ENCODE measurements around the gene ZFAND3. TPM values are rescaled to one million over a fixed set of nuclear protein-coding genes. Genes with fewer than 3 reads are reported as not detected.
"Not testable (repeated sequence)": the region's sequence is repeated elsewhere in the genome, so short reads cannot be mapped to it uniquely, and the experiment has no call there.

The ZFAND3 gene
- polyA plus RNA-seq, 10 donors, result 72.6 to 114 (median 89.2) TPM

DNA sequence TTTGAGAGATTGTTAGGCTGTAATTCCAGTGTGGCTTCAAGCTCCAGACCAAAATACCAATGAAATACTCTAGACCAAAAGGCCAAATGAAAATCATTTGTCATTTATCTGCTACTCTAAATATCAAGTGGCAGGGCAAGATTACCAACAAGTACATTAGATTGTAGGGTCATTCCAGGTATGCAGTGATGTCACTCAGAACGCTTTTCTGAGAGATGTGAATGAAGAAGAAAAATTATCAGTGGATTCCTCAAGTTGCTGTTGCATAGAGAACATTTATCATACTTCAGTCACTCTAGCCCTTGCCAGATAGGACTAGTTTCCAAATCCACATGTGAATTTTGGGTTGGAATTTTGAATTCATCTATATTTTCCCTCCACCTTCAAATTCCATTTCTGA lies 65.0 kb downstream of the ZFAND3 start:
- no peak for DNase-seq

DNA sequence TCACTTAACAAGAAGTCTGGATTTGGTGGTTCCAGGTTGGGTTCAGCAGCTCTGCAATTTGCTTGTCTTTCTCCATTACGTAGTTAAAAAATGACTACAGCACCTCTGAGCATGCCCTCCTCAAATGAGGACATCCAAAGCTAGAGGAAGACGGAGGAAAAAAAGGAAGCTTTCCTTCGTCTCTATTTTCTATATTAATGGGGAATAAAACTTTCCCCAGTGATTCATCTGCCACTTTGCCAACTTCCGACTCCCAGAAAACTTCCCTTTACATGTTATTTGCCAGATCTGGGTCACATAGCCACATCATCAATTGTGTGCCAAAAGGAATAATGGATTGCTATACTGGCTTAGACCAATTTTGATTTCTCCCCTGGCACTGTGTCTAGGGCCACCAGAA lies 69.5 kb downstream of the ZFAND3 start:
- no peak for DNase-seq

DNA sequence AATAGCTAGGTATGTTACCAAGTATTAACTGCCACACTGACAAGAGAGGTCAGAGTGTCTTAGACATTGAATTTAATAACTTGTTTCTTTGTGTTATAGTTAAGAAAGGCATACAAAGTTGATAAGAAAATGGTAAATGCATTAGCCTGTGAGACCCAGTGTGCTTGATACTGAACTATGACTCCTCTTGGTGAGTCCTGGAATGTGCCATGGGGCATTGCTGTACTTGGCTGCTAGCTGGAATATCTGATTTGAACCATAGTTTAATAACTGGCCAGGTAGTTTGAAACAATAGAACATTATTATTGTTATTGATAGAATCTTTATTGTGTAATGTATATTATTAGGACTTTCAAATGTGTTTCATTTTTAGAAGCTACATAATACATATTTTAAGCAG lies 70.0 kb downstream of the ZFAND3 start:
- no peak for DNase-seq

DNA sequence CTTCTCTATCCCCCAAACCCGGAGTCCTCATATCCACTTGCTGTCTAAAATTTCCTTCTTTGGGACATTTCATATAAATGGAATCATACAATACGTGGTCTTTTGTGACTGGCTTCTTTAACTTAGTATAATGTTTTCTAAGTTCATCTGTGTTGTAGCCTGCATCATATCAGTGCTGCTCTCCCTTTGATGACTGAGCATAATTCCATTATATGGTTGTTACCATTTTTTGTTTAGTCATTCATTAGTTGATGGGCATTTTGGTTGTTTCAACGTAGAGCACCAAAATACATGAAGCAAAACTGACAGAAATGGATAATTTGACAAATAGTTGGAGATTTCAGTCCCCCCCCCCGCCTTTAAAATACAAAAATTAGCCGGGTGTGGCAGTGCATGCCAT lies 71.5 kb downstream of the ZFAND3 start:
- no peak for DNase-seq

DNA sequence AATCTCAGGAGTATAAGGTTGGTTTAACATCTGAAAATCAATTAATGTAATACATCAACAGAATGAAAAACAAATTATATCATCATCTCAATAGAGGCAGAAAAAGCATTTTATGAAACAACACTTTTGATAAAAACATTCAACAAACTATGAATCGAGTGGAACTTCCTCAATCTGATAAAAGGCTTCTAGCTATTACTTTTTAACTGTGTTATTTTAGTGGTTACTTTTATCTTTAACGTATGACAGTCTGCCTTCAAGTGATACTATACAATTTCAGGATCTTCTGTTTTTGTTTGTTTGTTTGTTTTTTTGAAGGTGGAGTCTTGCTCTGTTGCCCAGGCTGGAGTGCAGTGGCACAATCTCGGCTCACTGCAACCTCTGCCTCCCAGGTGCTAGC lies 73.7 kb downstream of the ZFAND3 start:
- no peak for DNase-seq

DNA sequence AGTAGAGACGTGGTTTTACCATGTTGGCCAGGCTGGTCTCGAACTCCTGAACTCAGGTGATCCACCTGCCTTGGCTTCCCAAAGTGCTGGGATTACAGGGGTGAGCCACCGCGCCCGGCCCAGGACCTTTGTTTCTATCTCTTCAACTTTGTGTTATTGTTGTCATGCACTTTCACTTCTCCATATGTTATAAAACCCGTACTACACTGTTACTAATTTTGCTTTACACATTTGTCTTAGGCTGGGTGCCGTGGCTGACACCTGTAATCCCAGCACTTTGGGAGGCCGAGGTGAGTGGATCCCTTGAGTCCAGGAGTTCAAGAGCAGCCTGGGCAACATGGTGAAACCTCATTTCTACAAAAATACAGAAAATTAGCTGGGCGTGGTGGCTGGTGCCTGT lies 74.2 kb downstream of the ZFAND3 start:
- DNase-seq, result not testable (repeated sequence)

DNA sequence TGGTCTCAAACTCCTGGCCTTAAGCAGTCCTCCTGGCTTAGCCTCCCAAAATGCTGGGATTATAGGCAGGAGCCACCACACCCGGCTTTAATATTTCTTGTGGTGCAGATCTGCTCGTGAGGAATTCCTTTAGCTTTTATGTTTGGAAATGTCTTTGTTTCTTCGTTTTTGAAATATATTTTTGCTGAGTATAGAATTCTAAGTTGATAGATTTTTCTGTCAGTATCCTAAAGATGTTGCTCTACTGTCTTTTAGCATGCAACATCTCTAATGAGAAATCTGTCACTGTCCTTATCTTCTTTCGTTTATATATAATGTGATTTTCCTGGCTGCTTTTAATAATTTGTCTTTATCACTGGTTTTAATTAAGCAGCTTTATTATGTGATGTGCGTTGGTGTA lies 75.1 kb downstream of the ZFAND3 start:
- no peak for DNase-seq

DNA sequence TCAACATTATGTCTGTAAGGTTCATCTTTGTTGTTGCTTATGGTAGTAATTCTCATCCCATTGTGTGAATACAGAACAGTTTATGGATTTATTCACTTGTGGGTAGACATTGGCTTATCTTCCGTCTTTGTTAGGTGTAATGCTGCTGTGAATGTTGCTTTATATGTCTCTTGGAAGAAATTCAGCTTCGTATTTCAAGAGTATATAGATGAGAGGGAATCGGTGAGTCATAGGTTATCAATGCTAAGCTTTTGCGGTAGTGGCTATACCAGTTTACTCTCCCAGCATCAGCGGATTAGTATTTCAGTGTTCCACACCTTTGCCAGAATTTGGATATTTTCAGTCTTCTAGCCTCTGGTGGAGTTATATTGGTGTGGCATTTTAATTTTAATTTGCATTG lies 77.8 kb downstream of the ZFAND3 start:
- DNase-seq, result no peak

DNA sequence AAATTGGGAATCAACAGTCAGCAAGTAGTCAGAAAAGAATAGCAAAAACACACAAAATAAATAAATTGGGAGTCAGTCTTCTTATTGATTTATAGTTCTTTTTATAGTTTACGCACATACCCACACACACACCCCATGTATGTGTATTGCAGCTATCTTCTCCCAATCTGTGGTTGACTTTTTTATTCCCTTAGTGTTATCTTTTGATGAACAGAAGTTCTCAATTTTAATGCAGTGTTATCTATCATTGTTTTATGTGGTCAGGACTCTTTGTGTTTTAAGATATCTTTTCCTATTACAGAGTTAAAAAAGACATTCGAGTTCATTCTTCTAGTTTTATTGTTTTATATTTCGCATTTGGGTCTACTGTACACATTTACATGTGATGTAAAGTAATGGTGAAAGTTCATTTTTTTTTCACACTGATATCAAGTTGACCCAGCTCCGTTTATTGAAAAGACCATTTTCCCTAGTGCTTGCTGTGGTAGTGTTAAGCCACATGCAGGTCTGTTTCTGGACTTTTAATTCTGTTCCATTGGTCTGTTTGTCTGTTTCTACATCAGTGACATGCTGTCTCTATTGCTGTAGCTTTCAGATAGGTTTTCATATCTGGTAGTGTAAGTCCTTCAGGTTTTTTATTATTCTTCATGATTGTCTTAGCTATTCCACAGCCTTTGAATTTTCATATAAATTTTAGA lies 78.4 kb downstream of the ZFAND3 start:
- DNase-seq, result no peak

DNA sequence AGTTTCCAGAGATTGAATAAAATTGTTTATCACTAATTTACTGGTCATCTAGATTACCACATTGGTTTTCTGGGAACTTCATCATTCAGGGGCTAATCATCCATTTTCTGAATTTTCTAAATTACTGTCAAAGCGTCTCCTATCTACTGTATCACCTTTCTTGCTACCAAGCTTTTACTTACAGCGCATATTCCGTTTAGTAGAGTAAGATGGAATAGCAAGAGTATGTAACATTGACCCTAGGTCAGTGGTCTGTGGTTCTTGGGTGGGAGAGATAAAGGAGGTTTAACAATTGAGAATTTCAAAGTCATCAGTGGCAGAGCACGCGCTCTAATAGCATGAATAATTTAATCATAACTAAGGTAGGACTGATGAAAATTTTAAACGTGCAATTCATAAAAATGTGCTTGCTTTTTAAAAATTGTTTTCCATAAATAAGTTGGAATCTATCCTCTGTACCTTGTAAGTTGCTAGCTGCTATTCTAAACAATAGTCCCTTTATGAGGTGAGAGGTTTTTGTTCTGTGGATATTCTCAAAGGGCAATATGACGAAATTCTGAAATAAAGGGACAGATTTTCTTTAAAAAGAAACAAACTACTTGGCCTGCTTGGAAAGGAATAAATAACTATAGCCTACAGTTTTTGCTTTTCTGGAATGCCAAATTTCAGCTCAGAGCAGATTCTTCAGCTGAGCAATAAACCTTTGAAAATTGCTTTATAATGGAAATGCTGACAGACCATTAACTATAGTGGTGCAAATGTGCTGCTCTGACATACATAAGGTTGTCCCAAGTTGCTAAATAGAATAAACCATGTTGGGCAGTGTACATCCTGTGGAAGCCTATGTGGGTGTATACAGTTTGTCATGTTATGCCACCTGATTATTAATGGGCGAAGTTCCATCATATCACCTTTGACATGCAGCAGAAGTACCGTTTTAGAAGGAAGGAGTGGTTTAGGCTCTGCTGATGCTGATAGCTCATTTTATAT lies 84.1 kb downstream of the ZFAND3 start:
- peak in 1 of 3 donors; percentile 8 for DNase-seq

DNA sequence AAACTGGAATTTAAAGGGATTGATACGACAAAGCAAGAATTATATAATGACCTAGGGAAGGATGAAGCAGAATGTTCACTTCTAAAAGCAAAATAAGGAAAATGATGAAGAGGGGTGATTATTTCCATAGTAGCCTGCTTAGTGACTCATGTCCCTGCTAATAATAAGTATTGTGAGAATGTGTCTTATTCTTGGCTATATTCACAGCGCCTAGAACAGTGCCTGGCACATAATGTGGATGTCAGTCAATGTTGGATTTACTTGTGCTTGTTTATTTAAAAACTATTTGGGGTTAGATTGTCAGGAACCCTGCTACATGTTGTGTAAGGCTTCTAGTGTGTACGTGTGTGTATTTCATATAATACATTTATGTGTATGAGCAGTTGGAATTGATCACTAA lies 85.1 kb downstream of the ZFAND3 start:
- DNase-seq, result no peak

DNA sequence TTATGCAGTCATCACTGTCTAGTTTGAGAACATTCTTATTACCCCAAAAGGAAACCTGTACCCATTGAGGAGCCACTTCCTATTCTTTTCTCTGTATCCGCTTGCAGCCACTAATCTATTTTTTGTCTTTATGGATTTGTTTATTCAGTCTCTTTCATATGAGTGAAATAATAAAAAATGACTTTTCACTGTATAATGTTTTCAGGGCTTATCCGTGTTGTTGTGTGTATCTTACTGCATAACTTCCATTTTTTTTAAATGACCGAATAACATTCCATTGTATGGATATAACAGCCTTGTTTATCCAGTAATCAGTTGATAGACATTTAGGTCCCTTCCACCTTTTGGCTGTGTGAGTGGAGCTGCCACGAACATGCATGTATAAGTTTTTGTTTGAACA lies 86.6 kb downstream of the ZFAND3 start:
- DNase-seq, result no peak

DNA sequence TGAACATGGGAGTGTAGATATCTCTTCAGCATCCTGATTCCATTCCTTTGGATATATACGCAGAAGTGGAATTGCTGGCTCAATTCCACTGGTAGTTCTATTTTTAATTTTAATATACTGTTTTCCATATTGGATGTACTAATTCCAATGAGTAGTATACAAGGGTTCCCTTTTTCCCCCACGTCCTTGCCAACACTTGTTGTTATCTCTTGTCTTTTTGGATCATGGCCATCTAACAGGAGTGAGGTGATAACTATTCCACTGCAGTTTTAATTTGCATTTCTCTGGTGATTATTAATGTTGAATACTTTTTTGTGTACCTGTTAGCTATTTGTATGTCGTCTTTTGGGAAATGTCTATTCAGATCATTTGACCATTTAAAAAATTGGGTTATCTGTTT lies 91.5 kb downstream of the ZFAND3 start:
- no peak for DNase-seq

DNA sequence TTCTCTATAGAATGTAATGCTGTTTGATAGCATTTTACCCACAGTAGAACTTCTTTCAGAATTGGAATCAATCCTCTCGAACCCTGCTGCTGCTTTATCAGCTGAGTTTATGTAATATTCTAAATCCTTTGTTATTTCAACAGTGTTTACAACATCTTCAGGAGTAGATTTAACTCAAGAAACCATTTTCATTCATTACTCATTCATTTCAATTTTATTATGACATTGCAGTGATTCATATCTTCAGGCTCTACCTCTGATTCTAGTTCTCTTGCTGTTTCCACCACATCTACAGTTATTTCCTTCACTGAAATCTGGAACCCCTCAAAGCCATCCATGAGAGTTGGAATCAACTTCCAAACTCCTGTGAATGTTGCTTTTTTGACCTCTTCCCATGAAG lies 93.7 kb downstream of the ZFAND3 start:
- no peak for DNase-seq

DNA sequence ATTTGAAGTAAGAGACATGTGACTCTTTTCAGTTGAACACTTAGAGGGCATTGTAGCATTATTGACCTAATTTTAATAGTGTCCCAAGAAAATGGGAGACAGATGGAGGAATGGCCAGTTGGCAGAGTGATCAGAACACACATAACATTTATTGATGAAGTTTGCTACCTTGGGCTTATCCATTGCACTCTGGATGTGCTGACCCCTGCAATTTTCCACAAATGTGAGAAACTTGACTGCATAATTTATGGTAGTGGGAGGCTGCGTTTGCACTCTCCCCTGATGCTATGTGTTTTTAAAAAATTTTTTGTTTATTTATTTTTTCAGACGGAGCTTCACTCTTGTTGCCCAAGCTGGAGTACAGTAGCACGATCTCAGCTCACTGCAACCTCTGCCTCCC lies 95.9 kb downstream of the ZFAND3 start:
- no peak for DNase-seq

DNA sequence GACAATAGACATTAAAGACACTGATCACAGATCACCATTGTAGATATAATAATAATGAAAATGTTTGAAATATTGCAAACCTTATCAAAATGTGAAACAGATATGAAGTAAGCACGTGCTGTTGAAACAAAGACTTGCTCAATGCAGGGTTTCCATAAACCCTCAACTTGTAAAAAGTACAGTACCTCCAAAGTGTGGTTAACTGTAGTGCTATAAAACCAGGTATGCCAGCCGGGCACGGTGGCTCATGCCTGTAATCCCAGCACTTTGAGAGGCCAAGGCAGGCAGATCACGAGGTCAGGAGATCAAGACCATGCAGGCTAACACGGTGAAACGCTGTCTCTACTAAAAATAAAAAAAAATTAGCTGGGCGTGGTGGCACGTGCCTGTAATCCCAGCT lies 96.6 kb downstream of the ZFAND3 start:
- no peak for DNase-seq

DNA sequence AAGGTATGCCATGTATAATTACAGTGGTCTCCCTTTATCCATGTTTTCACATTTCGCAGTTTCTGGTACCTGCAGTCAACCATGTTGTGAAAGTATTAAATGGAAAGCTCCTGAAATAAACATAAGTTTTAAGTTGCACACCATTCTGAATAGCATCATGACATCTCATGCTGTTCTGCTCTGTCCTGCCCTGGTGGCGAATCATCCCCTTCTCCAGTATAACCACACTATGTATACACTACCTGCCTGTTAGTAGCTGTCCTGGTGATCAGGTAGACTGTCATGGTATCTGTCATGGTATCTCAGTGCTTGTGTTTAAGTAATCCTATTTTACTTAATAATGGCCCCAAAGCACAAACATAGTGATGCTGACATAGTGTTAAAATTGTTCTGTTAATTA lies 97.1 kb downstream of the ZFAND3 start:
- DNase-seq, result no peak

DNA sequence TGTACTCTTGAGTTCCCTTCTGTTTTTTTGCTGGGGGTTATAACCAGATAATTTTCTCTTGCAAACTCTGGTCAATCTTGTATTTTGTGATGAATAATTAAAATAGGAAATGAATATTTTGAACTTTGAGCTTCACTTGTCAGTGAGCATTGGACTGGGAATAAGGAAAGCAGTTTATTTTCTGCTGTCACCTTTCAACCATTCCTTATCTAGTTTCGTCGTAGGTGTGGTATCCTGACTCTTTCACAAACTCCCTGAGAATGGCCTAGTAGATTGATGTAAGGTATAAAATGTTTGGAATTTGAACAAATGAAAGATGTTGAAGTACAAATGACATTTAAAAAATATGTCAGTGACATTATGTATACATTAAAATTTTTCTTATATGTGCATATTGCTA lies 98.0 kb downstream of the ZFAND3 start:
- DNase-seq, result no peak

DNA sequence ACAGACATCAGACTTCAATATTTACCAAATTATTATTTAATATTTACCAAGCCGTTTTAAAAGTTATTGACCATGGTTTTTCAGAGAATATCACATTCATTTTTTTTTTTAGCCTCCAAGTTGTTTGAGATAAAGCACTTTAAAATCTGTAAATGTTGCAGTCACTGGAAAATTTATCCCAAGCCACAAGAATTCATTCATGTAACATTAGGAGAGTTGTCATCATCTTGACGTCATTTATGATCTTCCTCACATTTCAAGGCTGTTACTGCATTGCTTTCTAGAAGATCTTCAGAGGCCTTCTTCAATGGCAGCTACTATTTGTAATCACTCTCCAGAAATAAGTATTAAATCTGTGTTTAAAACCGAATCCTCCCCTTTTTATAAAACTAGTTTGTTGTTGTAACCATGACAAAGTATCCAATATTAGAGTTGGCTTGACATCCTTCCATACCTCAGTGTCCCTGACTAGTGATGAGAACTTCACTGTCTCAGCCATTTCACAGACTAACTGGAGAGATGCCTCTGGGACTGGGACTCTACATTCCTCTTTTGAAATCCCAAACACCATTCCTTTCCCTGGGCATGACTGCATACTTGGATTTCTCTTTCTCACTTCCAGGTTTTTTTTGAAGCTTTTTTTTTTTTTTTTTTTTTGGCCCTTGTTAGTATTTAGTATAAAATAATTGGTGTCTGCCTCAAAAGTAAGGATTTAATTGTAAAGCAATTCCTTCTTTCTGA lies 100.1 kb downstream of the ZFAND3 start:
- peak in 1 of 3 donors; percentile 48 for DNase-seq

DNA sequence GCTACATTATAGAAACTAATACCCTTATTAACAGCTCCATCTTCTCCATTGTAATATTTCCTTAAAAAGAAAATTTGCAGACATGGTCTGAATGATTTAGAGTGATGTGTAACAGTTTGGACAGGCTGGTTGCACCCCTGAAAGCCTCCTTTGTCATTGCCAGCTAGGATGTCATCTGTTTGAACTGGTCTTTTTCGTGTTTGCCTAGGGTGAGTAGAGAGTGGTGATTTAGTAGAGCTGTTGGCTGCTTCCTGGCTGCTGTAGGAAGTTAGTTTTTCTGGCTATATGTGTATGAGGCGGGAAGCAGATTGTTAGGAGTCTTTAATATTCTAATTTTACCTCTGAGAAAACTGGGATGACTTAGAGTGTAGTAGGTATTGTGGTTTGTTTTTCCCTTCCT lies 101.1 kb downstream of the ZFAND3 start:
- no peak for DNase-seq

DNA sequence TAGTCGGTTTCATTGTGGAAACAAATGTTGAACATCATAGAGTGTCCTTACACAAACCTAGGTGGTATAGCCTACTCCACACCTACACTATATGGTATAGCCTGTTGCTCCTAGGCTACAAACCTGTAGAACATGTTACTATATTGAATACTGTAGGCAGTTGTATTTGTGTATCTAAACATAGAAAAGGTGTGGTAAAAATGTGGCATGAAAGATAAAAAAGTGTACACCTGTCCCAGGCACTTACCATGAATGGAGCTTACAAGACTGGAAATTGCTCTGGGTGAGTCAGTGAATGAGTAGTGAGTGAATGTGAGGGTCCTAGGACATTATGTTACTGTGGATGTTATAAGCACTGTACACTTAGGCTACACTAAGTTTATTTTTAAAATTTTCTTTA lies 103.0 kb downstream of the ZFAND3 start:
- no peak for DNase-seq

DNA sequence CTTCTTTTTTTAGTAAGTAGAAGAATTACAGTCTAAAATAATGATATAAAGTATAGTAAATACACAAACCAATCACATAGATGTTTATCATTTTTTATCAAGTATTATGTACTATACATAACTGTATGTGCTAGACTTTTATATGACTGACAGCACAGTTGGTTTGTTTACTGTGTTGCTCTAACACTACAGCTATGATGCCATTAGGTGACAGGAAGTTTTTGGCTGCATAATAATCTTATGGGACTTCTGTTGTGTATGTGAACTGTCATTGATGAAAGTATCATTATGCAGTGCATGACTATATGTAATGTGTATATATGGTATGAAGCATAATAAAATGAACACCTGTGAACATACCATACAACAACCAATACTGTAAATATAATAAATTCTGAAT lies 104.0 kb downstream of the ZFAND3 start:
- DNase-seq, result no peak

DNA sequence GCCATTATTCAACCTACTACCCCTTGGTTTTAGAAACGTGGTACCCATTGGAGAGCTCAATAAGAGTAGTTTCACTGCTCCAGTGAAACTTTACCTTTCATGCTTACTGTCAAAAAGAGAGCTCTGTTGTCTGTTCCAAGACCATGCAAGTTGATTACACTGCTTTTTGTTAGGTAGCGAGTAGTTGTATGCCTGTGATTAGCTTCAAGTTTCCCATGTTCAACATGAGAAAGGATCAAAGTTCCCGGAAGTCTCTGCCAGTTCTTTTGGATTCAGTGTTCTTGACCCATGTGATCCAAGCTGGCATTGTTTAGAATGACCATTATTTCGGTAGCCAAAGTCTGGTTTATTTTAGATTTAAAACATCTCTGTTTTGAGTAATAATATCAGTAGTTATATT lies 107.1 kb downstream of the ZFAND3 start:
- no peak for DNase-seq
